ENCODE results near the gene EPB41L4A.

The EPB41L4A gene

GRCh38 chr5:112267231-112267630, 151.8 kb downstream of the EPB41L4A start:
- no peak for DNase-seq
- intact Hi-C loops (cut with DNase I): no loop called here

GRCh38 chr5:112264666-112265065, 154.4 kb downstream of the EPB41L4A start:
- DNase-seq: no peak
- intact Hi-C loops (cut with DNase I): no loop called here

- intact Hi-C loops (cut with DNase I): no loop called here
- no peak for DNase-seq
Observed at GRCh38 chr5:112264151-112264550, 154.9 kb downstream of the EPB41L4A start.

GRCh38 chr5:112263469-112263868, 155.6 kb downstream of the EPB41L4A start:
- intact Hi-C loops (cut with DNase I): no loop called here
- DNase-seq: no peak

GRCh38 chr5:112258571-112258970, 160.5 kb downstream of the EPB41L4A start:
- DNase-seq: no peak
- intact Hi-C loops (cut with DNase I): no loop called here

GRCh38 chr5:112257976-112258375, 161.1 kb downstream of the EPB41L4A start:
- intact Hi-C loops (cut with DNase I): no loop called here
- no peak for DNase-seq

GRCh38 chr5:112257005-112257404, 162.1 kb downstream of the EPB41L4A start:
- intact Hi-C loops (cut with DNase I): no loop called here
- no peak for DNase-seq

- no peak for DNase-seq
- intact Hi-C loops (cut with DNase I): no loop called here
Observed at GRCh38 chr5:112254303-112254702, 164.8 kb downstream of the EPB41L4A start.

GRCh38 chr5:112253478-112254250, 165.4 kb downstream of the EPB41L4A start:
- no peak for DNase-seq
- intact Hi-C loops (cut with DNase I): no loop called here

GRCh38 chr5:112250551-112250950, 168.5 kb downstream of the EPB41L4A start:
- intact Hi-C loops (cut with DNase I): no loop called here
- DNase-seq: no peak

- DNase-seq: no peak
- intact Hi-C loops (cut with DNase I): no loop called here
Observed at GRCh38 chr5:112248623-112249022, 170.5 kb downstream of the EPB41L4A start.

- no peak for DNase-seq
- intact Hi-C loops (cut with DNase I): no loop called here
Observed at GRCh38 chr5:112247960-112248359, 171.1 kb downstream of the EPB41L4A start.

GRCh38 chr5:112245656-112246055, 173.4 kb downstream of the EPB41L4A start:
- no peak for DNase-seq
- intact Hi-C loops (cut with DNase I): no loop called here

GRCh38 chr5:112239996-112240395, 179.1 kb downstream of the EPB41L4A start:
- DNase-seq: no peak
- intact Hi-C loops (cut with DNase I): no loop called here

GRCh38 chr5:112238473-112238872, 180.6 kb downstream of the EPB41L4A start:
- DNase-seq: peak in 1 of 10 donors; percentile 23
- intact Hi-C loops (cut with DNase I): no loop called here

GRCh38 chr5:112237456-112237855, 181.6 kb downstream of the EPB41L4A start:
- intact Hi-C loops (cut with DNase I): no loop called here
- no peak for DNase-seq

GRCh38 chr5:112234000-112234399, 185.1 kb downstream of the EPB41L4A start:
- intact Hi-C loops (cut with DNase I): no loop called here
- no peak for DNase-seq

GRCh38 chr5:112232667-112233066, 186.4 kb downstream of the EPB41L4A start:
- no peak for DNase-seq
- intact Hi-C loops (cut with DNase I): no loop called here

- DNase-seq: no peak
- intact Hi-C loops (cut with DNase I): no loop called here
Observed at GRCh38 chr5:112230606-112231005, 188.5 kb downstream of the EPB41L4A start.

- DNase-seq: peak in 5 of 10 donors; percentile 6 to 76 (median 10)
Observed at GRCh38 chr5:112228667-112229066, 190.4 kb downstream of the EPB41L4A start.

GRCh38 chr5:112227911-112228631, 191.0 kb downstream of the EPB41L4A start:
- intact Hi-C loops (cut with DNase I): no loop called here

More at GRCh38 chr5:112228667-112229066, 190.4 kb downstream of the EPB41L4A start:
- intact Hi-C loops (cut with DNase I): no loop called here

GRCh38 chr5:112226215-112226614, 192.9 kb downstream of the EPB41L4A start:
- no peak for DNase-seq
- intact Hi-C loops (cut with DNase I): no loop called here

More at GRCh38 chr5:112227911-112228631, 191.0 kb downstream of the EPB41L4A start:
- DNase-seq: no peak
